GM23248 (cell line): ENCODE results near the gene PPP1R16B.

Experiments
- EZH2 ChIP-seq: fragments of 200-600 bp; sonication (generic); IDR thresholded peaks from 2 replicates; pipeline ENCODE4 v1.6.1; 2018; ENCODE audit warnings: antibody characterized with exemption, mild to moderate bottlenecking; ENCODE audit not compliant: insufficient read depth, poor library complexity, severe bottlenecking
- EZH2phosphoT487 ChIP-seq: fragments of 200-600 bp; sonication (generic); IDR thresholded peaks from 2 replicates; pipeline ENCODE4 v1.6.1; 2018; ENCODE audit warnings: antibody characterized with exemption, moderate library complexity, mild to moderate bottlenecking, low read depth; ENCODE audit not compliant: insufficient read depth

DNA sequence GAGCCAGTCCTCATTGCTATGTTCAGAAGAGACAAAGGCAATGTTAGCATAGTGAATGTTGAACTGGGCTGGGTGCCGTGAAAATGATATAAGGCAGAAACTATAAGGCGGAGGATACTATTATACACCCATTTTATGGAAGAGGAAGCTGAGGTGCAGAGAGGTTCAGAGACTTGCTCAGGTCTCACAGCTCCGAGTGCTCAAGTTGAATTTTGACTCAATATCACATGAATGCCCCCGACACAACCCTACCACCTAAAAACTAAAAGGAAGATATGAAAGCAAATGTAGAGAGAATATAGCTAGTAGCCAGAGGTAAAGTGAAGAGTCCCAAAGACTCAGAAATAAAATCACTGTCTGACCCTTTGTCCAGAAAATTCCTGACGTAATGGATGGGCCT, 56.7 kb downstream of the PPP1R16B start:
- TF ChIP-seq EZH2 = no peak
- TF ChIP-seq EZH2phosphoT487 = no peak
